Left colon (tissue), 2 donors: ENCODE measurements around the gene IFIT2. TPM values are rescaled to one million over a fixed set of nuclear protein-coding genes. Genes with fewer than 3 reads are reported as not detected.
"Not testable (repeated sequence)": the region's sequence is repeated elsewhere in the genome, so short reads cannot be mapped to it uniquely, and the experiment has no call there.

Experiments used
- ATAC-seq: fragments of 200-7000 bp; cut with Tn5 transposase; one replicate; pipeline ENCODE4 v1.9.1; 2020; ENCODE audit warnings: mild to moderate bottlenecking, moderate library complexity
- DNase-seq, 2 donors: peaks; one replicate each; pipeline ENCODE4 v3.0.0-alpha.2; 2020
- intact Hi-C, 2 donors: fragments of 100-400 bp; cut with DNase I in 1 of 2; cut with micrococcal nuclease in 1 of 2; formaldehyde crosslinking; loops; one replicate each; pipeline versions ENCODE4 v1.11.2 to v1.14.0; 2022; cut with DNase I, micrococcal nuclease
- total RNA-seq, 2 donors: library from RNA; stranded (reverse); fragmentation: NEBNext Ultra II Directional; extraction: Animal tissue kit (Norgen Biotek cat#: 25700); gene quantifications; one replicate each; pipeline ENCODE4 v1.2.1, GENCODE V29; 2021
- donor health status: DM: no; HTN: no; CAD: no.
- donor health status: DM: yes; HTN: yes; CAD: no.

IFIT2 gene
- total RNA-seq, 2 donors from 2014 or later = 4.3 to 7.1 TPM

- intact Hi-C loops = not testable (repeated sequence)
- ATAC-seq (peak; percentile 74), DNase-seq (peak; percentile 53 to 63)
Observed at GRCh38 chr10:89350631-89351315, 48.9 kb downstream of the IFIT2 start.

GRCh38 chr10:89351412-89351779 is 49.5 kb downstream of the IFIT2 start:
- ATAC-seq = peak; percentile 49
- no peak for DNase-seq
- intact Hi-C loops = no loop called here

GRCh38 chr10:89351780-89352597 is 50.1 kb downstream of the IFIT2 start:
- intact Hi-C loops = no loop called here
- DNase-seq (peak; percentile 26 to 44), ATAC-seq (peak; percentile 83)

GRCh38 chr10:89352802-89353201 is 51.0 kb downstream of the IFIT2 start:
- DNase-seq (no peak), ATAC-seq (no peak)
- intact Hi-C loops = no loop called here

- ATAC-seq = no peak
Observed at GRCh38 chr10:89355394-89355931, 53.6 kb downstream of the IFIT2 start.

GRCh38 chr10:89357096-89357495 is 55.2 kb downstream of the IFIT2 start:
- ATAC-seq = no peak
- intact Hi-C loops = no loop called here
- no peak for DNase-seq

More at GRCh38 chr10:89355394-89355931, 53.6 kb downstream of the IFIT2 start:
- DNase-seq = no peak
- intact Hi-C loops = no loop called here

- intact Hi-C loops = no loop called here
- DNase-seq (no peak), ATAC-seq (no peak)
Observed at GRCh38 chr10:89357975-89358374, 56.1 kb downstream of the IFIT2 start.

Other genes starting within 250 kb of the IFIT2 start
- 1 to 10 TPM in 1 of 2 donors, under 1 TPM in 1; 0.46 to 1.3 TPM for gene CH25H, start 94.7 kb upstream of the IFIT2 start, total RNA-seq
- 10 to 100 TPM; 19.0 to 39.8 TPM for gene LIPA, start 50.3 kb upstream of the IFIT2 start, total RNA-seq
- gene IFIT3, start 26.0 kb downstream of the IFIT2 start, total RNA-seq = 10 to 100 TPM in 1 of 2 donors, 1 to 10 TPM in 1; 5.0 to 10.3 TPM
- not detected for gene IFIT1B, start 76.0 kb downstream of the IFIT2 start, total RNA-seq
- 1 to 10 TPM; 6.1 to 6.8 TPM for gene IFIT1, start 90.6 kb downstream of the IFIT2 start, total RNA-seq
- gene IFIT5, start 112.5 kb downstream of the IFIT2 start, total RNA-seq = 10 to 100 TPM; 10.2 to 10.6 TPM
- under 1 TPM; 0.34 to 0.78 TPM for gene SLC16A12, start 233.5 kb downstream of the IFIT2 start, total RNA-seq